Measurements from ENCODE around the gene UAP1L1. TPM values are rescaled to one million over a fixed set of nuclear protein-coding genes. Genes with fewer than 3 reads are reported as not detected.

The UAP1L1 gene
- total RNA-seq, 2 donors from 2014 or later, result 2.6 to 4.5 TPM

GRCh38 chr9:137034039-137034708, 43.1 kb upstream of the UAP1L1 start:
- no peaks in the 10 kb centered on the region for H3K4me1 Mint-ChIP-seq
- Histone ChIP-seq H3K4me1 (ENCODE audit: control insufficient read depth, insufficient read depth, low read length) (no peaks in the 10 kb centered on the region), H3K27me3 (ENCODE audit: control insufficient read depth, insufficient read depth, low read length, poor library complexity, severe bottlenecking) (peaks cover 4% of the 10 kb centered on the region), H3K9ac (ENCODE audit: extremely low read depth, low read length, poor library complexity, severe bottlenecking) (no peak overlapping the region), H3K4me3 (ENCODE audit: low read length) (no peak overlapping the region), H3K36me3 (ENCODE audit: control insufficient read depth, insufficient read depth, low read length) (peaks cover 7% of the 10 kb centered on the region), H3K27ac (ENCODE audit: low read depth, low read length) (no peak overlapping the region), H3K9me3 (ENCODE audit: control insufficient read depth, low read length) (no peaks in the 10 kb centered on the region)
- peaks cover 11% of the 10 kb centered on the region for H3K36me3 Mint-ChIP-seq (ENCODE audit: low read depth)
- H3K27ac Mint-ChIP-seq, result no peak overlapping the region
- no peak for DNase-seq
- peaks cover 6% of the 10 kb centered on the region for H3K27me3 Mint-ChIP-seq (ENCODE audit: insufficient read depth)
- TF ChIP-seq CTCF (conservative IDR thresholded peaks at IDR 0.05), result no peak
- no peaks in the 10 kb centered on the region for H3K9me3 Mint-ChIP-seq
- no peak overlapping the region for H3K4me3 Mint-ChIP-seq
- 80 to 85% methylated on average over 2 to 13 of the region's 15 CpGs for WGBS, 2 experiments (ENCODE audit: insufficient coverage in 1 of 2, insufficient read length in 1 of 2)

GRCh38 chr9:137034709-137035506, 42.4 kb upstream of the UAP1L1 start:
- Histone ChIP-seq H3K27ac (ENCODE audit: low read depth, low read length) (no peak overlapping the region), H3K4me1 (ENCODE audit: control insufficient read depth, insufficient read depth, low read length) (no peaks in the 10 kb centered on the region), H3K4me3 (ENCODE audit: low read length) (no peak overlapping the region), H3K9ac (ENCODE audit: extremely low read depth, low read length, poor library complexity, severe bottlenecking) (no peak overlapping the region), H3K27me3 (ENCODE audit: control insufficient read depth, insufficient read depth, low read length, poor library complexity, severe bottlenecking) (peaks cover 3% of the 10 kb centered on the region), H3K9me3 (ENCODE audit: control insufficient read depth, low read length) (no peaks in the 10 kb centered on the region), H3K36me3 (ENCODE audit: control insufficient read depth, insufficient read depth, low read length) (peaks cover 10% of the 10 kb centered on the region)
- peak; percentile 95 for DNase-seq
- WGBS, 2 experiments (ENCODE audit: insufficient coverage in 1 of 2, insufficient read length in 1 of 2), result 43 to 46% methylated on average over 9 to 24 of the region's 24 CpGs
- no peaks in the 10 kb centered on the region for H3K4me1 Mint-ChIP-seq
- no peak overlapping the region for H3K4me3 Mint-ChIP-seq
- no peaks in the 10 kb centered on the region for H3K9me3 Mint-ChIP-seq
- peaks cover 4% of the 10 kb centered on the region for H3K27me3 Mint-ChIP-seq (ENCODE audit: insufficient read depth)
- H3K27ac Mint-ChIP-seq, result no peak overlapping the region
- peaks cover 12% of the 10 kb centered on the region for H3K36me3 Mint-ChIP-seq (ENCODE audit: low read depth)
- TF ChIP-seq CTCF (conservative IDR thresholded peaks at IDR 0.05), result peak; percentile 88

GRCh38 chr9:137035507-137035834, 41.8 kb upstream of the UAP1L1 start:
- no peak overlapping the region for H3K4me3 Mint-ChIP-seq
- Histone ChIP-seq H3K9ac (ENCODE audit: extremely low read depth, low read length, poor library complexity, severe bottlenecking) (no peak overlapping the region), H3K27me3 (ENCODE audit: control insufficient read depth, insufficient read depth, low read length, poor library complexity, severe bottlenecking) (peaks cover 3% of the 10 kb centered on the region), H3K9me3 (ENCODE audit: control insufficient read depth, low read length) (no peaks in the 10 kb centered on the region), H3K36me3 (ENCODE audit: control insufficient read depth, insufficient read depth, low read length) (peaks cover 10% of the 10 kb centered on the region), H3K4me1 (ENCODE audit: control insufficient read depth, insufficient read depth, low read length) (no peaks in the 10 kb centered on the region), H3K27ac (ENCODE audit: low read depth, low read length) (no peak overlapping the region), H3K4me3 (ENCODE audit: low read length) (no peak overlapping the region)
- WGBS, 2 experiments (ENCODE audit: insufficient coverage in 1 of 2, insufficient read length in 1 of 2), result 33 to 37% methylated on average over 5 to 9 of the region's 9 CpGs
- peaks cover 12% of the 10 kb centered on the region for H3K36me3 Mint-ChIP-seq (ENCODE audit: low read depth)
- H3K9me3 Mint-ChIP-seq, result no peaks in the 10 kb centered on the region
- H3K27me3 Mint-ChIP-seq (ENCODE audit: insufficient read depth), result peaks cover 4% of the 10 kb centered on the region
- no peak for TF ChIP-seq CTCF (conservative IDR thresholded peaks at IDR 0.05)
- H3K27ac Mint-ChIP-seq, result no peak overlapping the region
- no peak for DNase-seq
- no peaks in the 10 kb centered on the region for H3K4me1 Mint-ChIP-seq
